Neutrophil (primary cell): Measurements from ENCODE around the gene KIAA0825.

Experiments
- H3K27ac ChIP-seq: fragments of 200-600 bp; sonication (generic); 2 replicates; pipeline ENCODE4 v1.5.1; 2016; ENCODE audit warnings: mild to moderate bottlenecking, moderate library complexity
- H3K27me3 ChIP-seq: fragments of 200-600 bp; sonication (generic); 2 replicates; pipeline ENCODE4 v1.6.0; 2016; ENCODE audit warnings: mild to moderate bottlenecking
- H3K36me3 ChIP-seq: fragments of 200-600 bp; sonication (generic); 2 replicates; pipeline ENCODE4 v1.5.1; 2017
- H3K4me1 ChIP-seq, 2 experiments: fragments of 200-600 bp in 1 of 2; sonication (generic) in 1 of 2; 1 replicate in 1 of 2; 2 replicates in 1 of 2; pipeline versions ENCODE4 v1.5.1 to v1.6.1; 2013 to 2016; ENCODE audit warnings: low read depth in 1 of 2, low read length in 1 of 2, mild to moderate bottlenecking in 1 of 2, moderate library complexity in 1 of 2; ENCODE audit not compliant: control insufficient read depth in 1 of 2, insufficient read depth in 1 of 2
- H3K4me3 ChIP-seq, 2 experiments: fragments of 200-600 bp in 1 of 2; sonication (generic) in 1 of 2; 1 replicate in 1 of 2; 2 replicates in 1 of 2; pipeline ENCODE4 v1.5.1; 2013 to 2016; ENCODE audit warnings: low read depth in 1 of 2, low read length in 1 of 2, mild to moderate bottlenecking in 1 of 2, moderate library complexity in 1 of 2
- H3K9me3 ChIP-seq: fragments of 200-600 bp; sonication (generic); 2 replicates; pipeline ENCODE4 v1.5.1; 2016
- CTCF ChIP-seq: fragments of 200-600 bp; sonication (generic); IDR thresholded peaks from 2 replicates; pipeline ENCODE4 v1.5.1; 2016; ENCODE audit warnings: antibody characterized with exemption

Gene KIAA0825

GRCh38 chr5:94267350-94267899 lies 351.0 kb downstream of the KIAA0825 start:
- Histone ChIP-seq H3K4me3 (no peak overlapping the region), H3K27ac (no peak overlapping the region), H3K9me3 (no peaks in the 10 kb centered on the region), H3K4me1 (no peaks in the 10 kb centered on the region), H3K36me3 (no peaks in the 10 kb centered on the region), H3K27me3 (no peaks in the 10 kb centered on the region)
- TF ChIP-seq CTCF: no peak

GRCh38 chr5:94266170-94266569 lies 352.2 kb downstream of the KIAA0825 start:
- no peak for TF ChIP-seq CTCF
- Histone ChIP-seq H3K9me3 (no peaks in the 10 kb centered on the region), H3K27me3 (no peaks in the 10 kb centered on the region), H3K4me1 (no peaks in the 10 kb centered on the region), H3K4me3 (no peak overlapping the region), H3K36me3 (no peaks in the 10 kb centered on the region), H3K27ac (no peak overlapping the region)

GRCh38 chr5:94263068-94263467 lies 355.3 kb downstream of the KIAA0825 start:
- TF ChIP-seq CTCF: no peak
- H3K4me3 ChIP-seq: no peak overlapping the region
- H3K4me1 ChIP-seq: no peaks in the 10 kb centered on the region
- H3K9me3 ChIP-seq: no peaks in the 10 kb centered on the region
- H3K36me3 ChIP-seq: no peaks in the 10 kb centered on the region
- no peaks in the 10 kb centered on the region for H3K27me3 ChIP-seq
- H3K27ac ChIP-seq: no peak overlapping the region

- Histone ChIP-seq H3K36me3 (no peaks in the 10 kb centered on the region), H3K27ac (no peak overlapping the region), H3K9me3 (no peaks in the 10 kb centered on the region), H3K4me3 (no peak overlapping the region), H3K27me3 (no peaks in the 10 kb centered on the region), H3K4me1 (no peaks in the 10 kb centered on the region)
- no peak for TF ChIP-seq CTCF
Observed at GRCh38 chr5:94260096-94260495, 358.3 kb downstream of the KIAA0825 start.

GRCh38 chr5:94254214-94254613 lies 364.2 kb downstream of the KIAA0825 start:
- Histone ChIP-seq H3K4me3 (no peak overlapping the region), H3K27ac (no peak overlapping the region), H3K36me3 (no peaks in the 10 kb centered on the region), H3K27me3 (no peaks in the 10 kb centered on the region), H3K4me1 (no peaks in the 10 kb centered on the region), H3K9me3 (no peaks in the 10 kb centered on the region)
- no peak for TF ChIP-seq CTCF

GRCh38 chr5:94250985-94251384 lies 367.4 kb downstream of the KIAA0825 start:
- TF ChIP-seq CTCF: no peak
- H3K27me3 ChIP-seq: no peaks in the 10 kb centered on the region
- no peaks in the 10 kb centered on the region for H3K9me3 ChIP-seq
- H3K4me1 ChIP-seq: peaks cover 3 to 4% of the 10 kb centered on the region in 2 experiments
- no peak overlapping the region for H3K4me3 ChIP-seq
- no peaks in the 10 kb centered on the region for H3K36me3 ChIP-seq
- H3K27ac ChIP-seq: no peak overlapping the region
